ENCODE measurements around the gene PTK6.

DNA sequence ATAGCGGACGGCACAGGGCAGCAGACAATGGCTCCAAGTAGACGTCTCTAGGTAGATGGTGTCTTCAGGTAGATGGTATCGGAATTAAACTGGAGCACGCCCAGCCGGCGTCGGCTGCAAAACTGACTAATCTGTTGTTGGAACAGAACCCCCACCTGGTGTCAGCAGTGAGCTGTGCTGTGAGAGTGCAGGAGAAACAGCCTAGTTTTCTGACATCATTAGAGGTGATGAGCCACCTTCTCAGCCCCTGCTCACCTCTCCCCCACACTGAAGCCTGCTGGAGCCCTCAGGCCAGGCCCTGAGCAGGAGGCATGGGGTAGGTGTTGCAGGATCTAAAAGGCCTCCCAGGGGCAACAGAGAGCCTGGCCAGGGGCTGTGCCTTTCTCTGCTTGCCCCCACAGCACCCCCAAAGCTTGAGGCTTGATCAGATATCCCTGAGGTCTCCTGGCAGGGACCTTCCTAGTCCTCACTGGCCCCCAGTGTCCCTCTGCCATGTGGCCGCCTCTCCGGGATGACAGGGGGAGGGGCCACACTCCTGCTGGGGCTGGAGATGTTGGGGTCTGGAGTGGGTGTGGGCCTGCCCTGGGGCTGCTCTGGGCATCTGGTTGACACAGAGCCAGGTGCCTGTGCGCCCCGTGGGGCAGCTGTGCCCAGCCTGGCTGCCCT lies 43.8 kb upstream of the PTK6 start:
- TF ChIP-seq POLR2AphosphoS5 (IDR thresholded peaks at IDR 0.05) (no peak), POLR2A (IDR thresholded peaks at IDR 0.05) (no peak), EP300 (IDR thresholded peaks at IDR 0.05; ENCODE audit: low read depth) (no peak)
- TF ChIP-seq, protein P1, sequence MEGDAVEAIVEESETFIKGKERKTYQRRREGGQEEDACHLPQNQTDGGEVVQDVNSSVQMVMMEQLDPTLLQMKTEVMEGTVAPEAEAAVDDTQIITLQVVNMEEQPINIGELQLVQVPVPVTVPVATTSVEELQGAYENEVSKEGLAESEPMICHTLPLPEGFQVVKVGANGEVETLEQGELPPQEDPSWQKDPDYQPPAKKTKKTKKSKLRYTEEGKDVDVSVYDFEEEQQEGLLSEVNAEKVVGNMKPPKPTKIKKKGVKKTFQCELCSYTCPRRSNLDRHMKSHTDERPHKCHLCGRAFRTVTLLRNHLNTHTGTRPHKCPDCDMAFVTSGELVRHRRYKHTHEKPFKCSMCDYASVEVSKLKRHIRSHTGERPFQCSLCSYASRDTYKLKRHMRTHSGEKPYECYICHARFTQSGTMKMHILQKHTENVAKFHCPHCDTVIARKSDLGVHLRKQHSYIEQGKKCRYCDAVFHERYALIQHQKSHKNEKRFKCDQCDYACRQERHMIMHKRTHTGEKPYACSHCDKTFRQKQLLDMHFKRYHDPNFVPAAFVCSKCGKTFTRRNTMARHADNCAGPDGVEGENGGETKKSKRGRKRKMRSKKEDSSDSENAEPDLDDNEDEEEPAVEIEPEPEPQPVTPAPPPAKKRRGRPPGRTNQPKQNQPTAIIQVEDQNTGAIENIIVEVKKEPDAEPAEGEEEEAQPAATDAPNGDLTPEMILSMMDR (IDR thresholded peaks at IDR 0.05) = peak in 2 of 5 experiments; percentile 13 to 14

Data from transverse colon (tissue), 4 donors.